Right lobe of liver (tissue), 6 donors: ENCODE measurements around the gene ITPR1. TPM values are rescaled to one million over a fixed set of nuclear protein-coding genes. Genes with fewer than 3 reads are reported as not detected.

Experiments
- ATAC-seq, 4 donors: fragments of 200-7000 bp; cut with Tn5 transposase; one replicate each; pipeline ENCODE4 v1.9.1; 2020; ENCODE audit warnings: mild to moderate bottlenecking in 4 of 4, moderate library complexity in 4 of 4
- DNase-seq, 3 donors: peaks; one replicate each; pipeline ENCODE4 v3.0.0-alpha.2; 2020
- H3K27ac ChIP-seq, 3 donors: fragments of 200-600 bp; one replicate each; pipeline ENCODE4 v1.8.0; 2022
- H3K27me3 ChIP-seq, 2 donors: fragments of 200-600 bp; one replicate each; pipeline ENCODE4 v1.8.0; 2022
- H3K36me3 ChIP-seq, 4 donors: fragments of 200-600 bp; sonication (generic) in 1 of 4; one replicate each; pipeline versions ENCODE4 v1.5.1 to v1.8.0; 2017 to 2022; ENCODE audit warnings: control low read depth in 1 of 4
- H3K4me1 ChIP-seq, 4 donors: fragments of 200-600 bp; sonication (generic) in 1 of 4; one replicate each; pipeline versions ENCODE4 v1.5.1 to v1.8.0; 2017 to 2022; ENCODE audit warnings: control low read depth in 1 of 4
- H3K4me3 ChIP-seq, 3 donors: fragments of 200-600 bp; one replicate each; pipeline ENCODE4 v1.8.0; 2022
- H3K9me3 ChIP-seq, 4 donors: fragments of 200-600 bp; sonication (generic) in 1 of 4; one replicate each; pipeline versions ENCODE4 v1.5.1 to v1.8.0; 2017 to 2022; ENCODE audit warnings: control low read depth in 1 of 4
- CTCF ChIP-seq, 4 donors: fragments of 200-600 bp in 3 of 4; fragments of 450-650 bp in 1 of 4; IDR thresholded peaks; one replicate each; pipeline versions ENCODE4 v1.5.1 to v1.8.0; 2016 to 2022; ENCODE audit warnings: antibody characterized with exemption in 4 of 4, mild to moderate bottlenecking in 2 of 4
- POLR2A ChIP-seq: fragments of 450-650 bp; IDR thresholded peaks from one replicate; pipeline ENCODE4 v1.6.1; 2017; ENCODE audit warnings: antibody characterized with exemption, mild to moderate bottlenecking
- WGBS: methylation state at CpG from one replicate; pipeline ENCODE4 v1.1.6; 2018; ENCODE audit warnings: low coverage, low lambda C conversion rate; ENCODE audit not compliant: insufficient coverage; ENCODE audit errors: missing lambda C conversion rate; 5-methylcytosine and 5-hydroxymethylcytosine counted together
- intact Hi-C, 2 donors: fragments of 100-400 bp; cut with DNase I; formaldehyde crosslinking; loops; one replicate each; pipeline versions ENCODE4 v1.11.2 to v1.14.1; 2022
- total RNA-seq, 6 experiments: library from RNA; depleted of rRNA in 2 of 6; stranded (reverse); fragments of >200 nt in 2 of 6; fragmentation: NEBNext Ultra II Directional in 3 of 6; extraction: Animal tissue kit (Norgen Biotek cat#: 25700) in 3 of 6; gene quantifications; one replicate each; pipeline versions ENCODE4 v1.1.0 to v1.2.4, GENCODE V29; 2016 to 2023
- donor health status: DM: no; HTN: yes; CAD: no.
- donor health status: DM: no; HTN: no; CAD: no.
- donor health status: DM: no; HTN: no; CAD: no.
- donor health status: DM: no; HTN: yes; CAD: no.
- donor health status: DM: no; HTN: yes; CAD: no.

Gene ITPR1
- total RNA-seq, 6 experiments from 2014 or later: 6.5 to 16.2 (median 11.5) TPM

DNA sequence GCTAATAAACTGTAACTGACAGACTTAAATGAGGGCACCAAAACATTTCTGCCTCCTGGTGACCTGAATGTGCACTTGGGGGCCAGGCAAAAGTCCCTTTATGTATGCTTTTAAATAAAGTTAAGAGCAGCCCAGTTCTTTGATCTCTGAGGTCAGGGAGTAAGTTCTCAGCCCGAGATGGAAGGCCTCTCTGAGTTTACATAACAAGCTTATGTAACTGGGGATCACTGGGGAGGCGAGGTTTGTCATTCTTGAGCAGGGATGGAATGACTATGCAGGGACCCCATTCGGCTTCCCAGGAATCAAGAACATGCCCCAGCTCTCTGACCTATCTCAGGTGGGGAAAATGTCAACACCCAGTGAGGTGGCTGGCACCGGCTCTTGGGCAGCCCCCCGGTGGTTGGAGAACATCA is 287.4 kb downstream of the ITPR1 start:
- no peak for DNase-seq
- no peak overlapping the region for H3K4me3 ChIP-seq
- no peaks in the 10 kb centered on the region for H3K9me3 ChIP-seq
- intact Hi-C loops: no loop called here
- no peaks in the 10 kb centered on the region for H3K27me3 ChIP-seq
- ATAC-seq: peak in 3 of 4 donors; percentile 38 to 71 (median 53)
- peaks cover 0 to 12% (median 2%) of the 10 kb centered on the region in 4 donors for H3K4me1 ChIP-seq
- TF ChIP-seq POLR2A (no peak), CTCF (IDR thresholded peaks at IDR 0.05) (no peak)
- no peaks in the 10 kb centered on the region for H3K36me3 ChIP-seq
- peak overlapping the region in 2 of 3 donors; percentile 0 to 26 for H3K27ac ChIP-seq
- 73% methylated on average over 2 of the region's 5 CpGs for WGBS

DNA sequence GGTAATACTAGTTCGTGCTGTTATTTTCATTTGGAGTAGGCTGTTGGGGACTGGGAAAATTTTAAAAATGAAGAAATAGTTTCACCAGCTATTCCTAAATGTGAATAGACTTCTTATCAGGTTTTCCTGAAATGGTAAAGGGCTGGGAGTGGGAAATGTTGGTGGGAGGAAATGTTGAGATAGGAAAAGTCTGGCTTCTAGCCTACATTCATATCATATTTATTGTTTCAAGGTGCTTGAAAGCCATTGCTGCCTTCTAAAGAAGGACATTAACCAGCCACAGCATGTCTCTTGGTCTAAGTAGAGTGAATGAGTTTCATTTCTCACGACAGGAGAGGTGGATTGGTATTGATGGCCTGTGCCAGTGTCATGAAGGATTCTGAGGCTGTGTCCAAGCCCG is 288.9 kb downstream of the ITPR1 start:
- H3K27ac ChIP-seq: peak overlapping the region in 1 of 3 donors; percentile 6
- no peaks in the 10 kb centered on the region for H3K36me3 ChIP-seq
- ATAC-seq (peak in 3 of 4 donors; percentile 20 to 39 (median 35)), DNase-seq (no peak)
- H3K4me1 ChIP-seq: peaks cover 0 to 12% (median 2%) of the 10 kb centered on the region in 4 donors
- TF ChIP-seq POLR2A: no peak
- TF ChIP-seq CTCF (IDR thresholded peaks at IDR 0.05): no peak
- no peaks in the 10 kb centered on the region for H3K9me3 ChIP-seq
- intact Hi-C loops: no loop called here
- WGBS: 79% methylated on average over 2 of the region's 3 CpGs
- no peak overlapping the region for H3K4me3 ChIP-seq
- H3K27me3 ChIP-seq: no peaks in the 10 kb centered on the region

GRCh38 chr3:4785551-4785950 is 292.4 kb downstream of the ITPR1 start:
- no peak for TF ChIP-seq POLR2A
- TF ChIP-seq CTCF (IDR thresholded peaks at IDR 0.05): no peak
- no peak overlapping the region for H3K27ac ChIP-seq
- H3K4me1 ChIP-seq: peaks cover 0 to 4% (median 0%) of the 10 kb centered on the region in 4 donors
- DNase-seq: no peak
- H3K9me3 ChIP-seq: no peaks in the 10 kb centered on the region
- no peaks in the 10 kb centered on the region for H3K36me3 ChIP-seq
- WGBS: 86% methylated on average over 1 of the region's 1 CpG
- ATAC-seq: no peak
- intact Hi-C loops: no loop called here
- H3K27me3 ChIP-seq: no peaks in the 10 kb centered on the region
- no peak overlapping the region for H3K4me3 ChIP-seq

DNA sequence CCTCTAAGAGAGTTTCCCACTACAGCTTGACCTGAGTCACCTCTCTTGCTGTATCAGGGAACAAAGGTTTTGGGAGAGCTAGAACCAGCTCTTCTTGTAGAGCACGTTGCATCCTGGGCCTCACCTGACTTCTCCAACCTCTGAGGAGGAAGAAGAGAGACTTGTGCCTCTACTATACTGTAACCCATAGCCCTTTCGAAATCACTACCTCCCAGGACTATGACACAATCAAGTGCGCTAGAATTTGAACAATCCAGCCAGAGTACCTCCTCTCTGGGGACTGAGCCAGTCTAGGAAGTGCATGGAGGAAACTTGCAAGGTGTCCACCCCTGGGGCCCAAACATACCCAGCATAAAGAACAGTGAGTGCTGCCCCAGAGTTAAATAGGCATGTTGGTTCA is 293.3 kb downstream of the ITPR1 start:
- no peaks in the 10 kb centered on the region for H3K9me3 ChIP-seq
- WGBS: no CpG with 5 or more reads among the region's 3 CpGs
- ATAC-seq (peak in 2 of 4 donors; percentile 22 to 29), DNase-seq (no peak)
- TF ChIP-seq POLR2A (no peak), CTCF (IDR thresholded peaks at IDR 0.05) (no peak)
- no peaks in the 10 kb centered on the region for H3K36me3 ChIP-seq
- no peak overlapping the region for H3K27ac ChIP-seq
- intact Hi-C loops: no loop called here
- no peaks in the 10 kb centered on the region for H3K27me3 ChIP-seq
- no peak overlapping the region for H3K4me3 ChIP-seq
- H3K4me1 ChIP-seq: no peaks in the 10 kb centered on the region

DNA sequence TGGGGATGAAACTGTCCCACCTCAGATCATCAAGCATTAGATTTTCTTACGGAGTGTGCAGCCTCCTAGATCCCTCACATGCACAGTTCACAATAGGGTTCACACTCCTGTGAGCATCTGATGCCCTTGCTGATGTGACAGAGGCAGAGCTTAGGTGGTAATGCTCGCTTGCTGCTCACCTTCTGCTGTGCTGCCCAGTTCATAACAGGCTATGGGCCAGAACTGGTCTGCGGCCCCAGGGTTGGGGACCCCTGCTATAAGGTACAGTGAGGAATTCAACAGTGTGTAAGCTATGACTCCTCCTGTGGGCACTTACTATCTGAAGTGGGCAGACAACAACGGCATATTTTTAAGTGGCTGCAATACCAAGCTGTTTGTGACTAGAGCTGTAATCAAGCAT is 298.2 kb downstream of the ITPR1 start:
- no peak for TF ChIP-seq POLR2A
- intact Hi-C loops: no loop called here
- no peak overlapping the region for H3K4me3 ChIP-seq
- H3K9me3 ChIP-seq: no peaks in the 10 kb centered on the region
- H3K27me3 ChIP-seq: no peaks in the 10 kb centered on the region
- H3K36me3 ChIP-seq: no peaks in the 10 kb centered on the region
- H3K27ac ChIP-seq: no peak overlapping the region
- 86% methylated on average over 1 of the region's 4 CpGs for WGBS
- H3K4me1 ChIP-seq: no peaks in the 10 kb centered on the region
- no peak for ATAC-seq
- DNase-seq: no peak
